HG03135 (cell line): ENCODE results near the gene SKAP2.

Experiments
- ATAC-seq: cut with Tn5 transposase; IDR thresholded peaks from one replicate; pipeline ENCODE4 v1.9.1; 2021; ENCODE audit warnings: mild to moderate bottlenecking, moderate library complexity; ENCODE audit not compliant: unreplicated experiment

The SKAP2 gene

GRCh38 chr7:26668821-26669220 is 195.6 kb downstream of the SKAP2 start:
- no peak for ATAC-seq

GRCh38 chr7:26667514-26668133 is 196.8 kb downstream of the SKAP2 start:
- ATAC-seq = no peak

GRCh38 chr7:26664735-26665416 is 199.5 kb downstream of the SKAP2 start:
- no peak for ATAC-seq

GRCh38 chr7:26664274-26664673 is 200.1 kb downstream of the SKAP2 start:
- ATAC-seq = no peak

GRCh38 chr7:26663874-26664273 is 200.5 kb downstream of the SKAP2 start:
- no peak for ATAC-seq

- ATAC-seq = no peak
Observed at GRCh38 chr7:26662646-26663045, 201.7 kb downstream of the SKAP2 start.

- no peak for ATAC-seq
Observed at GRCh38 chr7:26659121-26659520, 205.3 kb downstream of the SKAP2 start.

GRCh38 chr7:26658389-26659084 is 205.9 kb downstream of the SKAP2 start:
- ATAC-seq = no peak

GRCh38 chr7:26657686-26658388 is 206.6 kb downstream of the SKAP2 start:
- no peak for ATAC-seq

GRCh38 chr7:26657206-26657641 is 207.2 kb downstream of the SKAP2 start:
- ATAC-seq = no peak

GRCh38 chr7:26656735-26657134 is 207.7 kb downstream of the SKAP2 start:
- ATAC-seq = no peak

GRCh38 chr7:26655781-26656180 is 208.6 kb downstream of the SKAP2 start:
- no peak for ATAC-seq

- ATAC-seq = no peak
Observed at GRCh38 chr7:26653430-26654399, 210.7 kb downstream of the SKAP2 start.

GRCh38 chr7:26652401-26653100 is 211.8 kb downstream of the SKAP2 start:
- ATAC-seq = no peak

- no peak for ATAC-seq
Observed at GRCh38 chr7:26650103-26650502, 214.3 kb downstream of the SKAP2 start.

GRCh38 chr7:26649388-26649787 is 215.0 kb downstream of the SKAP2 start:
- ATAC-seq = no peak

GRCh38 chr7:26648554-26648953 is 215.8 kb downstream of the SKAP2 start:
- ATAC-seq = no peak

GRCh38 chr7:26646336-26647048 is 217.9 kb downstream of the SKAP2 start:
- no peak for ATAC-seq

GRCh38 chr7:26645121-26645520 is 219.3 kb downstream of the SKAP2 start:
- ATAC-seq = no peak
